ENCODE measurements around the gene CTDSP2. TPM values are rescaled to one million over a fixed set of nuclear protein-coding genes. Genes with fewer than 3 reads are reported as not detected.
A peak's percentile ranks its signal among the peaks of the same experiment; 100 is the strongest.

CTDSP2 gene
- total and polyA plus RNA-seq, 2 donors (not counting 3 experiments of a cell fraction or from before 2014, with no cell fraction given): 142 to 146 TPM

DNA sequence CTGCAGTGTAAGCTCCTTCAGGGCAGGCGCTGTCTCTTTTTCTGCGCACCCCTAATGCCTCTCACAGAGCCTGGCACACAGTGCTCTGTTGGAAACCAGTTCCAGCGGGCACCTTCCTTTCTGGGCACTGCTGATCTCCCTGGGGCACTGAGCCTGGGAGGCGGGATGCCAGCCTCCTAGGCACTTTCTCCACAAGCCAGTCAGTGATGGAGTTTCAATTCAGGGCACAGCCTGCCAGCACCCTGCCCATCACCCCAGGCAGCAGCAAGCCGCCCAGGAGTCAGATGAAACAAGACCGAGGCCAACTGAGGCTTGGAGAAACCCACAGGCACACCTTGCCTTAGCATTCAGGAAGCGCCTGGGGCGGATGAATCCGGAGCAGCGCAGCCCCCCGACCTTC, 5.7 kb upstream of the CTDSP2 start:
- intact Hi-C loops (cut with micrococcal nuclease): loop anchor here (1.0 kb wide), 1 partner anchor 41 kb away; no protein-coding TSS in a partner anchor
- TF ChIP-seq, protein P1, sequence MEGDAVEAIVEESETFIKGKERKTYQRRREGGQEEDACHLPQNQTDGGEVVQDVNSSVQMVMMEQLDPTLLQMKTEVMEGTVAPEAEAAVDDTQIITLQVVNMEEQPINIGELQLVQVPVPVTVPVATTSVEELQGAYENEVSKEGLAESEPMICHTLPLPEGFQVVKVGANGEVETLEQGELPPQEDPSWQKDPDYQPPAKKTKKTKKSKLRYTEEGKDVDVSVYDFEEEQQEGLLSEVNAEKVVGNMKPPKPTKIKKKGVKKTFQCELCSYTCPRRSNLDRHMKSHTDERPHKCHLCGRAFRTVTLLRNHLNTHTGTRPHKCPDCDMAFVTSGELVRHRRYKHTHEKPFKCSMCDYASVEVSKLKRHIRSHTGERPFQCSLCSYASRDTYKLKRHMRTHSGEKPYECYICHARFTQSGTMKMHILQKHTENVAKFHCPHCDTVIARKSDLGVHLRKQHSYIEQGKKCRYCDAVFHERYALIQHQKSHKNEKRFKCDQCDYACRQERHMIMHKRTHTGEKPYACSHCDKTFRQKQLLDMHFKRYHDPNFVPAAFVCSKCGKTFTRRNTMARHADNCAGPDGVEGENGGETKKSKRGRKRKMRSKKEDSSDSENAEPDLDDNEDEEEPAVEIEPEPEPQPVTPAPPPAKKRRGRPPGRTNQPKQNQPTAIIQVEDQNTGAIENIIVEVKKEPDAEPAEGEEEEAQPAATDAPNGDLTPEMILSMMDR (IDR thresholded peaks at IDR 0.05; ENCODE audit: extremely low read depth in 1 of 2, insufficient read depth in 1 of 2, low read depth in 1 of 2, low read length in 2 of 2): no peak
- no peak for TF ChIP-seq EZH2 (IDR thresholded peaks at IDR 0.05; ENCODE audit: borderline replicate concordance, low read depth, low read length, severe bottlenecking)
- Histone ChIP-seq H3K79me2 (ENCODE audit: control insufficient read depth, insufficient read depth, low read length) (no peaks in the 10 kb centered on the region), H3K27ac (ENCODE audit: insufficient read depth, low read depth, low read length) (no peak overlapping the region), H2AFZ (ENCODE audit: low read depth, low read length) (peak overlapping the region; percentile 31), H3K27me3 (ENCODE audit: control insufficient read depth in 2 of 2, insufficient read depth in 2 of 2, low read length in 2 of 2) (peaks cover 17 to 28% of the 10 kb centered on the region in 2 experiments), H3K4me1 (ENCODE audit: control insufficient read depth, extremely low read depth, insufficient read depth, low read length) (no peaks in the 10 kb centered on the region), H3K9me1 (replicated peaks; ENCODE audit: control insufficient read depth, extremely low read depth, insufficient read depth, low read length) (no peaks in the 10 kb centered on the region), H3K4me3 (replicated peaks in 1 of 3; ENCODE audit: insufficient read depth in 1 of 3, low read depth in 1 of 3, low read length in 3 of 3) (peak overlapping the region in 1 of 3 experiments; percentile 22), H3K4me2 (ENCODE audit: insufficient read depth, low read length) (no peak overlapping the region), H3K9ac (replicated peaks; ENCODE audit: extremely low read depth, insufficient read depth, low read length) (no peak overlapping the region), H3K9me3 (replicated peaks; ENCODE audit: control insufficient read depth, insufficient read depth, low read length) (no peaks in the 10 kb centered on the region), H4K20me1 (replicated peaks; ENCODE audit: control insufficient read depth, extremely low read depth, insufficient read depth, low read length) (no peaks in the 10 kb centered on the region), H3K36me3 (ENCODE audit: control insufficient read depth in 2 of 2, extremely low read depth in 1 of 2, insufficient read depth in 2 of 2, low read length in 2 of 2) (no peaks in the 10 kb centered on the region)
- FAIRE-seq (no peak), DNase-seq (ENCODE audit: low read depth, low spot score) (no peak)
- dilution Hi-C loops (cut with MboI; ENCODE audit: extremely low pct_ligation_motif_present, low sequenced_read_pairs): no loop called here
- BruUV-seq (replicated peaks): no TSS peak
- ChIA-PET CTCF (interaction anchor here (0.9 to 3.4 kb wide), 3 partner anchors 10 to 46 kb away, joined by 3 to 17 read pairs (median 4); no protein-coding TSS in a partner anchor), POLR2A (interaction anchor here (1.7 kb wide), 1 partner anchor 13 kb away, joined by 7 read pairs; no protein-coding TSS in a partner anchor)

DNA sequence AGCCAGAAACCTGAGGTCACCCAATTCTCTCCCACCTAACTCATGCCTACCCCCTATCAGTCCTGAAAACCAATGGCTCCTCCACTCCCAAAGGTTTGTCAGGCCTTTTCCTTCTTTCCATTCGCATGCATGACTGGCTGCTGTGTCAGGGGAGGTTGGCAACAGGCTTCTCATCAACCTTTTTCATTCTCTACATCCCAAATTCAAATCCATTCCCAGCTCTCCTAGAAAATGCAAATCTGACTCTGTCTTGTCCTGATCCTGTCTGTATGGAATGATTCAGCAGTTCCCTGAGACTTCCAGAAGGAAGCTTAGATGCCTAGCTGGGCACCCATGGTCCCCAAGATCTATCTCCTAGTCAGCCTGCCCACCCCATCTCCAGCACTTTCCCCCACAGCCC, 5.0 kb upstream of the CTDSP2 start:
- POLR2A ChIA-PET: interaction anchor here (1.7 kb wide), 1 partner anchor 13 kb away, joined by 7 read pairs; no protein-coding TSS in a partner anchor
- dilution Hi-C loops (cut with MboI; ENCODE audit: extremely low pct_ligation_motif_present, low sequenced_read_pairs): no loop called here
- CTCF ChIA-PET: interaction anchor here (0.7 to 3.4 kb wide), 4 partner anchors 11 to 47 kb away, joined by 3 to 17 read pairs (median 4); no protein-coding TSS in a partner anchor

More for the DNA sequence above, 5.0 kb upstream of the CTDSP2 start:
- no TSS peak for BruUV-seq (replicated peaks)
- H3K9me1 ChIP-seq (replicated peaks; ENCODE audit: control insufficient read depth, extremely low read depth, insufficient read depth, low read length): no peaks in the 10 kb centered on the region
- DNase-seq (ENCODE audit: low read depth, low spot score): no peak
- H3K9me3 ChIP-seq (replicated peaks; ENCODE audit: control insufficient read depth, insufficient read depth, low read length): no peaks in the 10 kb centered on the region
- FAIRE-seq: no peak
- no peak overlapping the region for H2AFZ ChIP-seq (ENCODE audit: low read depth, low read length)
- H4K20me1 ChIP-seq (replicated peaks; ENCODE audit: control insufficient read depth, extremely low read depth, insufficient read depth, low read length): no peaks in the 10 kb centered on the region
- no peak overlapping the region for H3K4me3 ChIP-seq (replicated peaks in 1 of 3; ENCODE audit: insufficient read depth in 1 of 3, low read depth in 1 of 3, low read length in 3 of 3)
- no peak overlapping the region for H3K4me2 ChIP-seq (ENCODE audit: insufficient read depth, low read length)
- intact Hi-C loops (cut with micrococcal nuclease): no loop called here
- H3K9ac ChIP-seq (replicated peaks; ENCODE audit: extremely low read depth, insufficient read depth, low read length): no peak overlapping the region
- H3K79me2 ChIP-seq (ENCODE audit: control insufficient read depth, insufficient read depth, low read length): no peaks in the 10 kb centered on the region
- H3K27ac ChIP-seq (ENCODE audit: insufficient read depth, low read depth, low read length): no peak overlapping the region
- no peaks in the 10 kb centered on the region for H3K4me1 ChIP-seq (ENCODE audit: control insufficient read depth, extremely low read depth, insufficient read depth, low read length)
- TF ChIP-seq POLR2A (IDR thresholded peaks at IDR 0.05; ENCODE audit: low read depth, low read length) (no peak), EZH2 (IDR thresholded peaks at IDR 0.05; ENCODE audit: borderline replicate concordance, low read depth, low read length, severe bottlenecking) (no peak), MYC (IDR thresholded peaks at IDR 0.05; ENCODE audit: low read depth, low read length) (no peak), POLR2AphosphoS5 (IDR thresholded peaks at IDR 0.05; ENCODE audit: insufficient read depth, low read depth, low read length) (no peak)
- TF ChIP-seq, protein P2, sequence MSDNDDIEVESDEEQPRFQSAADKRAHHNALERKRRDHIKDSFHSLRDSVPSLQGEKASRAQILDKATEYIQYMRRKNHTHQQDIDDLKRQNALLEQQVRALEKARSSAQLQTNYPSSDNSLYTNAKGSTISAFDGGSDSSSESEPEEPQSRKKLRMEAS (IDR thresholded peaks at IDR 0.05; ENCODE audit: insufficient read depth, insufficient read length): no peak
- peaks cover 17 to 28% of the 10 kb centered on the region in 2 experiments for H3K27me3 ChIP-seq (ENCODE audit: control insufficient read depth in 2 of 2, insufficient read depth in 2 of 2, low read length in 2 of 2)
- no peaks in the 10 kb centered on the region for H3K36me3 ChIP-seq (ENCODE audit: control insufficient read depth in 2 of 2, extremely low read depth in 1 of 2, insufficient read depth in 2 of 2, low read length in 2 of 2)
